CD4-positive, CD25-positive, alpha-beta regulatory T cell (primary cell): ENCODE data around the gene PRRX2. TPM values are rescaled to one million over a fixed set of nuclear protein-coding genes. Genes with fewer than 3 reads are reported as not detected.
A peak's percentile ranks its signal among the peaks of the same experiment; 100 is the strongest.

Experiments used
- ATAC-seq, 2 donors: fragments of 150-1000 bp; cut with Tn5 transposase; one replicate each; pipeline ENCODE4 v1.10.0; 2021; ENCODE audit warnings: low read depth in 2 of 2, moderate number of reproducible peaks in 2 of 2, moderate library complexity in 1 of 2
- DNase-seq, 3 donors: peaks; one replicate each; pipeline versions ENCODE4 v3.0.0 to v3.0.0-alpha.2; 2012 to 2022; ENCODE audit warnings: mixed read lengths in 1 of 3
- H3K27ac ChIP-seq: one replicate; pipeline ENCODE4 v1.7.0; 2013; ENCODE audit warnings: mild to moderate bottlenecking, low read length; ENCODE audit not compliant: insufficient read depth, poor library complexity, severe bottlenecking
- H3K27me3 ChIP-seq: one replicate; pipeline ENCODE4 v1.7.0; 2013; ENCODE audit warnings: low read length; ENCODE audit not compliant: control insufficient read depth, insufficient read depth
- H3K36me3 ChIP-seq: one replicate; pipeline ENCODE4 v1.7.0; 2013; ENCODE audit warnings: mild to moderate bottlenecking, low read length, moderate library complexity; ENCODE audit not compliant: control insufficient read depth, insufficient read depth
- H3K4me1 ChIP-seq: 2 replicates; pipeline ENCODE4 v1.7.0; 2013; ENCODE audit warnings: mild to moderate bottlenecking, low read length; ENCODE audit not compliant: insufficient read depth, control insufficient read depth, poor library complexity, severe bottlenecking
- H3K4me3 ChIP-seq: one replicate; pipeline ENCODE4 v1.7.0; 2013; ENCODE audit warnings: low read depth, mild to moderate bottlenecking, low read length, moderate library complexity
- H3K9me3 ChIP-seq, 2 experiments: 1 replicate in 1 of 2; 2 replicates in 1 of 2; pipeline ENCODE4 v1.7.0; 2013; ENCODE audit warnings: low read length in 2 of 2, mild to moderate bottlenecking in 1 of 2, moderate library complexity in 1 of 2; ENCODE audit not compliant: control insufficient read depth in 2 of 2
- H3K27ac Mint-ChIP-seq, 3 donors: one replicate each; pipeline ENCODE4 v1.8.0; 2020 to 2022; ENCODE audit warnings: mild to moderate bottlenecking in 3 of 3, mixed read lengths in 3 of 3, moderate library complexity in 2 of 3
- H3K27me3 Mint-ChIP-seq: one replicate; pipeline ENCODE4 v1.8.0; 2022; ENCODE audit warnings: mild to moderate bottlenecking, mixed read lengths
- H3K36me3 Mint-ChIP-seq: one replicate; pipeline ENCODE4 v1.8.0; 2020; ENCODE audit warnings: mixed read lengths
- H3K4me1 Mint-ChIP-seq, 4 donors: one replicate each; pipeline ENCODE4 v1.8.0; 2020 to 2022; ENCODE audit warnings: mixed read lengths in 4 of 4, mild to moderate bottlenecking in 1 of 4
- H3K4me3 Mint-ChIP-seq, 4 donors: one replicate each; pipeline ENCODE4 v1.8.0; 2020 to 2022; ENCODE audit warnings: mild to moderate bottlenecking in 4 of 4, mixed read lengths in 4 of 4, moderate library complexity in 3 of 4
- H3K9me3 Mint-ChIP-seq, 7 donors: one replicate each; pipeline ENCODE4 v1.8.0; 2020 to 2022; ENCODE audit warnings: mixed read lengths in 7 of 7, mild to moderate bottlenecking in 3 of 7, moderate library complexity in 2 of 7
- polyA plus RNA-seq, 4 donors: library from polyadenylated mRNA; unstranded; fragments of 300-500 nt; fragmentation: Illumina TruSeq; gene quantifications; one replicate each; pipeline ENCODE4 v1.2.3, GENCODE V29; 2021
- total RNA-seq: library from RNA; stranded (reverse); gene quantifications from one replicate; pipeline ENCODE4 v1.2.3, GENCODE V29; 2022

Gene PRRX2
- total and polyA plus RNA-seq, 5 donors from 2014 or later: not detected

DNA sequence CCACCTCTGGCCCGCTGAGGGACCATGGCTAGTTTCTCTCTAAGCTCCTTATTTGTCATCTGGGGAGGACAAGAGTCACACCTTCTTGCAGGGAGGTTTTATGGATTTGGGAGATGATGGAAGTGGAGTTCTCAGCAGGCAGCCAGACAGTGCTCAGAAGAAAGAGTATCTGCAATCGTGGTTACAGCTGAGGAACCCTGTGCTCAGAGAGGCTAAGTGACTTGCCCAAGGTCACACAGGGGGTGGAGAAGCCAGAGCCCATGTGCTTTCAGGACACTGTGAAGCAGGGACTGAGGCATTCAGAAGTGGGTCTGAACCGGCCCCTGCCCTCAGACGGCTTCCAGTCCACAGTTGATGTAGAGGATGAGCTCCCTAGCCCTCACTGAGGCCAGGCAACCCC, 10.8 kb downstream of the PRRX2 start:
- H3K9me3 ChIP-seq: no peaks in the 10 kb centered on the region
- Mint-ChIP-seq H3K27ac (no peak overlapping the region), H3K27me3 (peaks cover 17% of the 10 kb centered on the region), H3K4me3 (no peak overlapping the region), H3K9me3 (peaks cover 0 to 2% (median 0%) of the 10 kb centered on the region in 7 donors), H3K4me1 (peaks cover 0 to 4% (median 0%) of the 10 kb centered on the region in 4 donors), H3K36me3 (no peaks in the 10 kb centered on the region)
- H3K4me1 ChIP-seq: no peaks in the 10 kb centered on the region
- H3K27me3 ChIP-seq: no peaks in the 10 kb centered on the region
- no peaks in the 10 kb centered on the region for H3K36me3 ChIP-seq
- no peak overlapping the region for H3K4me3 ChIP-seq
- no peak for DNase-seq
- no peak overlapping the region for H3K27ac ChIP-seq
- ATAC-seq: no peak

DNA sequence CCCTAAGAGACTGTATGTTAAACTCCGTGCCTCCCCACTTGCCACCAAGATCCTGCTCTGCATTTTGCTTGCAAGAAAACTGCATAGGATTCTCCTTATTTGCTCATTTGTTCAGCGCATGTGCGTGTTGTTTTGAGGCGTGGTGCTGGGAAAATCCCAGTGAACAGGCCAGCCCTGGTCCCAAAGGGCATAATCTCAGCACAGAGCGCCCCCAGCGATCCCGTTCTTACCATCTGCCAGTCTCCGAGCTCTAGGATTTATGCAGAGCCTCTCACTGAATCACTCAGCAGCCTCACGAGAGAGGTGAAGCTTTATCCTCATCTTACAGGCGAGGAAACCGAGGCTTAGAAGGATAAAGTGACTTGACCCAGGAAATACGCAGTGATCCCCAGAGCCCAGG, 11.5 kb downstream of the PRRX2 start:
- Histone ChIP-seq H3K9me3 (no peaks in the 10 kb centered on the region), H3K27ac (no peak overlapping the region), H3K27me3 (no peaks in the 10 kb centered on the region), H3K4me1 (no peaks in the 10 kb centered on the region), H3K4me3 (no peak overlapping the region), H3K36me3 (no peaks in the 10 kb centered on the region)
- Mint-ChIP-seq H3K27me3 (peaks cover 17% of the 10 kb centered on the region), H3K27ac (no peak overlapping the region), H3K4me3 (no peak overlapping the region), H3K9me3 (peaks cover 0 to under 1% (median 0%) of the 10 kb centered on the region in 7 donors), H3K4me1 (peaks cover 0 to 2% (median 0%) of the 10 kb centered on the region in 4 donors), H3K36me3 (no peaks in the 10 kb centered on the region)
- ATAC-seq (no peak), DNase-seq (no peak)

DNA sequence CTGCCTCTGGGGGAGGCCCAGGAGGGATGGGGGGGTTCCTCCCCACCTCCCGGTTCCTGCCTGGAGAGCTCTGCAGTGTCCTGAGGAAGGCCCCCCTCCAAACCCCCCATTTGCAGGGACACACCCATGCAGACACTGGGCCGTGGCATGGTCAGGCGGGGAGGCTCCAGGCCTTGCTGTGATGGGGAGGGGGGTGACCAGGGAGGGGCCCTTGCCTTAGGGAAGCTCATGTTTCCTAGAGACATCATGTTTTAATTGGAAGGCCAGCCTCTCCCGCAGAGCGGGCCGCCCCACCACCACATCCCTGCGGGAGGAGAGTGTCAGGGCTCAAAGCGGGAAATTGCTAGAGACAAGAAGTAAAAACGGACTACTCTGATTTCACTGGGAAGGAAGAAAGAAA, 12.0 kb downstream of the PRRX2 start:
- Mint-ChIP-seq H3K4me1 (peaks cover 0 to 2% (median 0%) of the 10 kb centered on the region in 4 donors), H3K36me3 (no peaks in the 10 kb centered on the region), H3K9me3 (no peaks in the 10 kb centered on the region), H3K27ac (no peak overlapping the region), H3K27me3 (peaks cover 17% of the 10 kb centered on the region), H3K4me3 (no peak overlapping the region)
- Histone ChIP-seq H3K36me3 (no peaks in the 10 kb centered on the region), H3K9me3 (no peaks in the 10 kb centered on the region), H3K27ac (no peak overlapping the region), H3K4me3 (no peak overlapping the region), H3K4me1 (no peaks in the 10 kb centered on the region), H3K27me3 (no peaks in the 10 kb centered on the region)
- no peak for DNase-seq
- ATAC-seq: no peak

DNA sequence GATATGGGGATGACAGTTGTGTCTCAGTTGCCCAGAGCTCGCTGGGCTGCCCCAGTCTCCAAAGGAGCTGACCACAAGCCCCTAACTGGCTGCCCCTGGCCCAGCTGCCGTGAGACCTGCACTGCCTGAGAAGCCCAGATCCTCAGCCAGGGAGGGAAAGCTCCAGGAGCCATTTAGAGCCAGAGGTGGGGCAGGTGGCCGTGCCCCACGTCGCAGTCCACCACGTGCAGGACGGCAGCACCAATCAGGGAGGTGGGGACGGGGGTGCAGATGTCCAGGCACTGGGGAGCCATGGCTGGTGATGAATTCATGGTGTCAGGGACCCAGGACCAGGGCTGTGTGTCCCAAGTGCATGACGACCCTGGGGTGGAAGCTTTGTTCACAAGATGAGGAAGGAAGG, 13.4 kb downstream of the PRRX2 start:
- Histone ChIP-seq H3K4me3 (no peak overlapping the region), H3K36me3 (no peaks in the 10 kb centered on the region), H3K4me1 (no peaks in the 10 kb centered on the region), H3K27me3 (no peaks in the 10 kb centered on the region), H3K9me3 (no peaks in the 10 kb centered on the region), H3K27ac (no peak overlapping the region)
- ATAC-seq: no peak
- Mint-ChIP-seq H3K4me3 (no peak overlapping the region), H3K27ac (no peak overlapping the region), H3K4me1 (peaks cover 0 to 2% (median 0%) of the 10 kb centered on the region in 4 donors), H3K9me3 (no peaks in the 10 kb centered on the region), H3K27me3 (peaks cover 13% of the 10 kb centered on the region), H3K36me3 (no peaks in the 10 kb centered on the region)
- DNase-seq: no peak

DNA sequence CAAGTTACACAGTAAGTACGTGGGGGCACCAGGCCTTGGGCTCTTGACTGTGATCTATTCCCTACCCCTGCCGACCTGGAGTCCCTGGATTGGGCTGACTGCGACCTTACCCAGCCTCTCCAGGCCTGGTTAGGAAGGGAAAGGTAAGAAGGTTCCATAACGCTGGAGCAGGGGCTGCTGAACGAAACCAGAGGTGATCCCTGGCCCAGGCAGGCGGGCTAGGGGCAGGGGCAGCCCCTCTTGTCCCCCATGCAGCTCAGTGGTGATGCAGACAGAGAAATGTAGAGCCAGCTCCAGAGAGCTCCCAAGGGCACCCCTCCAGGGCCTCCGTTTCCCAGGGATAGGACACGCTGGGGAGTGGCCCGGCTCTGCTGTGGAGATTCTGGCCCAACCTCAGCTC, 14.1 kb downstream of the PRRX2 start:
- no peak for DNase-seq
- H3K4me3 Mint-ChIP-seq: no peak overlapping the region
- Histone ChIP-seq H3K4me1 (no peaks in the 10 kb centered on the region), H3K36me3 (no peaks in the 10 kb centered on the region), H3K27me3 (no peaks in the 10 kb centered on the region), H3K4me3 (no peak overlapping the region), H3K27ac (no peak overlapping the region), H3K9me3 (no peaks in the 10 kb centered on the region)
- no peaks in the 10 kb centered on the region for H3K36me3 Mint-ChIP-seq
- ATAC-seq: no peak
- no peak overlapping the region for H3K27ac Mint-ChIP-seq
- H3K9me3 Mint-ChIP-seq: no peaks in the 10 kb centered on the region
- peaks cover 0 to 2% (median 0%) of the 10 kb centered on the region in 4 donors for H3K4me1 Mint-ChIP-seq
- peaks cover 13% of the 10 kb centered on the region for H3K27me3 Mint-ChIP-seq

DNA sequence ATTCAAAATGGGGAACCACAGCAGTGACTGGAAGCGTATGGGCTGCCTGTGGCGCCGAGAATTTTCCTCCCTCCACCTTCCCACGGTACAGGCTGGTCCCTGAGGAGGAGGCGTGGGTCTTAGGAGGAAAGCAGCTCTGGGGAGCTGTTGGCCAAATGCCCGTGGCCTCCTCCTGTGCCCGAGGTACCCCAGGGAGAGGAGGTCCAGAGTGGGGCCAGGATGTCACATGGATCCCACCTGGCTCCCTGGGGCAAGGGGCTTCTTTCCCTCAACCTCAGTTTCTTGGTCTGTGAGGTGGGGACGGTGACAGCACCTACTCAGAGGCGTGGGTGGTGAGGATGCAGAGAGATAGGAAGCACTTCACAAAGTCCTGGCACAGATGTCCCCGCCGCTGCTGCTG, 16.5 kb downstream of the PRRX2 start:
- ATAC-seq: no peak

DNA sequence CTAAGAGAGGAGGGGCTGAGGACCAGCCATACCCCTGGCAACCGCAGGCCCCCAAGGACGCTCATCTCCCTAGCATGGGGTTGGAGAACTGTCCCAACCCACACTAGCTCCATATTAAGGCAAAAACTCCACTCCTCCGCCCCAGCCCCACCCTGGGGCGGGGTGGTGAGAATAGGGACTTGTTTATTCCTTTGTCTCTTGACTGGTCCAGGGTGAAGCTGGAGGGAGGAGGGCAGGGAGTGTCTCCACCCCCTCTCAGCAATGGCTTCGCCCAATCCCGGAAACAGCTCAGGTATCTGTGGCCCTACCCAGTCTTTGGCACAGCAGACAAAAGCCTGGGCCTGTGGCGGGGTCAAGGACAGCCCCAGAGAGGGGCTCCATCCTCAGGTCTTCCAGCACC, 16.9 kb downstream of the PRRX2 start:
- ATAC-seq: no peak
- Mint-ChIP-seq H3K9me3 (no peaks in the 10 kb centered on the region), H3K4me1 (peaks cover 0 to 2% (median 0%) of the 10 kb centered on the region in 4 donors), H3K27ac (no peak overlapping the region), H3K36me3 (no peaks in the 10 kb centered on the region), H3K4me3 (no peak overlapping the region), H3K27me3 (peaks cover 12% of the 10 kb centered on the region)
- Histone ChIP-seq H3K4me1 (no peaks in the 10 kb centered on the region), H3K27ac (no peak overlapping the region), H3K36me3 (no peaks in the 10 kb centered on the region), H3K4me3 (no peak overlapping the region), H3K27me3 (no peaks in the 10 kb centered on the region), H3K9me3 (no peaks in the 10 kb centered on the region)
- no peak for DNase-seq

More for the DNA sequence above, 16.5 kb downstream of the PRRX2 start:
- Histone ChIP-seq H3K27ac (no peak overlapping the region), H3K27me3 (no peaks in the 10 kb centered on the region), H3K36me3 (no peaks in the 10 kb centered on the region), H3K4me3 (no peak overlapping the region), H3K4me1 (no peaks in the 10 kb centered on the region), H3K9me3 (no peaks in the 10 kb centered on the region)
- no peak overlapping the region for H3K27ac Mint-ChIP-seq
- no peak overlapping the region for H3K4me3 Mint-ChIP-seq
- no peaks in the 10 kb centered on the region for H3K9me3 Mint-ChIP-seq
- peaks cover 14% of the 10 kb centered on the region for H3K27me3 Mint-ChIP-seq
- DNase-seq: no peak
- H3K4me1 Mint-ChIP-seq: peaks cover 0 to 2% (median 0%) of the 10 kb centered on the region in 4 donors
- no peaks in the 10 kb centered on the region for H3K36me3 Mint-ChIP-seq

DNA sequence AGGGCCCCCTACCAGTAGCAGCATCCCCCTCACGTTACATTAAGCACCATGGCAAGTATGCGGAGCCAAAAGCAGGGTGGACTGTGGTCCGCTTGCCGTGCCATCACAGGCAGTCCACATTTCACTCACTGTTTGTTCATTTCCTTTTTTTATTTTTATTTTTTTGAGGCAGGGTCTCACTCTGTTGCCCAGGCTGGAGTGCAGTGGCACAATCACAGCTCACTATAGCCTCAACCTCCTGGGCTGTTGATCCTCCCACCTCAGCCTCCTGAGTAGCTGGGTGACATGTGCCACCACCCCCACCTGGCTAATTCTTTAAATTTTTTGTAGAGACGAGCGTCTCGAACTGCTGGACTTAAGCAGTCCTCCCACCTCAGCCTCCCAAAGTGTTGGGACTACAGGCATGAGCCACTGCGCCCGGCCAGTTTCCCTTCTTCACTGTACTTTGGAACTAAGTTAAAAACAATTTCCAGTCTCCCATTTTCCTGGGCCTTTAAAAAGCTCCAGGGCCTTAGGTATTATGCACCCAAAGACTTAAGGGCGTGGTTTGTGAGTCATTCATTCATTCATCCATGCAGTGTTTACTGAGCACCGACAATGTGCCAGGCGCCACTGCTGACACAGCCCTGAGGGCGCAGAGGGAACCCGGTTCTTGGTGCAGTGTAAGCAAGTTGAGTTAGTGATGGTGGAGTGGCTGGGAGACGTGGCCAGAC, 19.9 kb downstream of the PRRX2 start:
- Histone ChIP-seq H3K4me3 (no peak overlapping the region), H3K36me3 (no peaks in the 10 kb centered on the region), H3K27me3 (no peaks in the 10 kb centered on the region), H3K4me1 (no peaks in the 10 kb centered on the region), H3K27ac (no peak overlapping the region), H3K9me3 (no peaks in the 10 kb centered on the region)
- Mint-ChIP-seq H3K27ac (peak overlapping the region in 1 of 3 donors; percentile 63), H3K36me3 (no peaks in the 10 kb centered on the region), H3K9me3 (no peaks in the 10 kb centered on the region), H3K27me3 (peaks cover 11% of the 10 kb centered on the region), H3K4me3 (no peak overlapping the region), H3K4me1 (no peaks in the 10 kb centered on the region)
- no peak for ATAC-seq
- DNase-seq: no peak
